ENCODE data around the gene EBF3. TPM values are rescaled to one million over a fixed set of nuclear protein-coding genes. Genes with fewer than 3 reads are reported as not detected.

The EBF3 gene
- total RNA-seq, 2 donors from 2014 or later: 0.44 to 2.0 TPM

GRCh38 chr10:129846991-129847391, 117.1 kb downstream of the EBF3 start:
- no peak for TF ChIP-seq CTCF (conservative IDR thresholded peaks at IDR 0.05)
- 85 to 92% methylated on average over 9 to 10 of the region's 10 CpGs for WGBS, 2 experiments (ENCODE audit: insufficient coverage in 1 of 2, insufficient read length in 1 of 2)
- Histone ChIP-seq H3K4me1 (ENCODE audit: control insufficient read depth, insufficient read depth, low read length) (no peaks in the 10 kb centered on the region), H3K9me3 (ENCODE audit: control insufficient read depth, low read length) (no peaks in the 10 kb centered on the region), H3K27me3 (ENCODE audit: control insufficient read depth, insufficient read depth, low read length, poor library complexity, severe bottlenecking) (no peaks in the 10 kb centered on the region), H3K4me3 (ENCODE audit: low read length) (no peak overlapping the region), H3K9ac (ENCODE audit: extremely low read depth, low read length, poor library complexity, severe bottlenecking) (no peak overlapping the region), H3K36me3 (ENCODE audit: control insufficient read depth, insufficient read depth, low read length) (no peaks in the 10 kb centered on the region), H3K27ac (ENCODE audit: low read depth, low read length) (peak overlapping the region; percentile 41)
- H3K27ac Mint-ChIP-seq: no peak overlapping the region
- H3K27me3 Mint-ChIP-seq (ENCODE audit: insufficient read depth): peaks cover 2% of the 10 kb centered on the region
- H3K36me3 Mint-ChIP-seq (ENCODE audit: low read depth): peaks cover 2% of the 10 kb centered on the region
- DNase-seq: no peak
- no peaks in the 10 kb centered on the region for H3K9me3 Mint-ChIP-seq
- peaks cover 22% of the 10 kb centered on the region for H3K4me1 Mint-ChIP-seq
- H3K4me3 Mint-ChIP-seq: no peak overlapping the region

- no peak for DNase-seq
- Mint-ChIP-seq H3K9me3 (no peaks in the 10 kb centered on the region), H3K27me3 (ENCODE audit: insufficient read depth) (peaks cover 2% of the 10 kb centered on the region), H3K36me3 (ENCODE audit: low read depth) (peaks cover 2% of the 10 kb centered on the region), H3K4me1 (peaks cover 22% of the 10 kb centered on the region), H3K27ac (no peak overlapping the region), H3K4me3 (no peak overlapping the region)
- 65 to 79% methylated on average over 7 to 12 of the region's 12 CpGs for WGBS, 2 experiments (ENCODE audit: insufficient coverage in 1 of 2, insufficient read length in 1 of 2)
- Histone ChIP-seq H3K4me1 (ENCODE audit: control insufficient read depth, insufficient read depth, low read length) (no peaks in the 10 kb centered on the region), H3K4me3 (ENCODE audit: low read length) (no peak overlapping the region), H3K36me3 (ENCODE audit: control insufficient read depth, insufficient read depth, low read length) (no peaks in the 10 kb centered on the region), H3K9me3 (ENCODE audit: control insufficient read depth, low read length) (no peaks in the 10 kb centered on the region), H3K27ac (ENCODE audit: low read depth, low read length) (no peak overlapping the region), H3K27me3 (ENCODE audit: control insufficient read depth, insufficient read depth, low read length, poor library complexity, severe bottlenecking) (no peaks in the 10 kb centered on the region), H3K9ac (ENCODE audit: extremely low read depth, low read length, poor library complexity, severe bottlenecking) (no peak overlapping the region)
- no peak for TF ChIP-seq CTCF (conservative IDR thresholded peaks at IDR 0.05)
Measured at GRCh38 chr10:129845111-129845753, 118.8 kb downstream of the EBF3 start.

- Histone ChIP-seq H3K9me3 (ENCODE audit: control insufficient read depth, low read length) (no peaks in the 10 kb centered on the region), H3K9ac (ENCODE audit: extremely low read depth, low read length, poor library complexity, severe bottlenecking) (no peak overlapping the region), H3K27ac (ENCODE audit: low read depth, low read length) (no peak overlapping the region), H3K27me3 (ENCODE audit: control insufficient read depth, insufficient read depth, low read length, poor library complexity, severe bottlenecking) (no peaks in the 10 kb centered on the region), H3K4me3 (ENCODE audit: low read length) (no peak overlapping the region), H3K36me3 (ENCODE audit: control insufficient read depth, insufficient read depth, low read length) (no peaks in the 10 kb centered on the region), H3K4me1 (ENCODE audit: control insufficient read depth, insufficient read depth, low read length) (no peaks in the 10 kb centered on the region)
- 92 to 97% methylated on average over 12 of the region's 12 CpGs for WGBS, 2 experiments (ENCODE audit: insufficient coverage in 1 of 2, insufficient read length in 1 of 2)
- Mint-ChIP-seq H3K4me1 (peaks cover 22% of the 10 kb centered on the region), H3K27ac (no peak overlapping the region), H3K4me3 (no peak overlapping the region), H3K9me3 (no peaks in the 10 kb centered on the region), H3K36me3 (ENCODE audit: low read depth) (peaks cover 2% of the 10 kb centered on the region), H3K27me3 (ENCODE audit: insufficient read depth) (peaks cover 2% of the 10 kb centered on the region)
- no peak for TF ChIP-seq CTCF (conservative IDR thresholded peaks at IDR 0.05)
- DNase-seq: no peak
Measured at GRCh38 chr10:129844216-129844766, 119.8 kb downstream of the EBF3 start.
